Measurements from ENCODE around the gene RNF152. TPM values are rescaled to one million over a fixed set of nuclear protein-coding genes. Genes with fewer than 3 reads are reported as not detected.
"Not testable (repeated sequence)": the region's sequence is repeated elsewhere in the genome, so short reads cannot be mapped to it uniquely, and the experiment has no call there.

The RNF152 gene
- total RNA-seq, 4 donors from 2014 or later, result 19.4 to 28.7 (median 21.8) TPM

- TF ChIP-seq POLR2A (IDR thresholded peaks at IDR 0.05) (no peak), CTCF (IDR thresholded peaks at IDR 0.05) (no peak)
- intact Hi-C loops (cut with DNase I), result no loop called here
- WGBS, 2 donors, result 72 to 81% methylated on average over 2 of the region's 2 CpGs
Observed at GRCh38 chr18:61803393-61803792, 89.4 kb downstream of the RNF152 start.

GRCh38 chr18:61797696-61798590 is 94.9 kb downstream of the RNF152 start:
- 76 to 78% methylated on average over 6 of the region's 6 CpGs for WGBS, 2 donors
- intact Hi-C loops (cut with DNase I), result no loop called here
- Histone ChIP-seq H3K36me3 (no peaks in the 10 kb centered on the region), H3K4me3 (replicated peaks in 1 of 3) (no peak overlapping the region), H3K9me3 (no peaks in the 10 kb centered on the region), H3K27ac (no peak overlapping the region), H3K27me3 (no peaks in the 10 kb centered on the region), H3K4me1 (no peaks in the 10 kb centered on the region)
- no peak for DNase-seq
- TF ChIP-seq CTCF (IDR thresholded peaks at IDR 0.05) (no peak), POLR2A (IDR thresholded peaks at IDR 0.05) (no peak)

More at GRCh38 chr18:61803393-61803792, 89.4 kb downstream of the RNF152 start:
- DNase-seq, result no peak
- Histone ChIP-seq H3K36me3 (no peaks in the 10 kb centered on the region), H3K9me3 (no peaks in the 10 kb centered on the region), H3K27me3 (no peaks in the 10 kb centered on the region), H3K4me1 (peaks cover 5 to 9% of the 10 kb centered on the region in 2 donors), H3K4me3 (replicated peaks in 1 of 3) (no peak overlapping the region), H3K27ac (no peak overlapping the region)

GRCh38 chr18:61791031-61791430 is 101.8 kb downstream of the RNF152 start:
- no peaks in the 10 kb centered on the region for H3K36me3 ChIP-seq
- no peak overlapping the region for H3K4me3 ChIP-seq (replicated peaks in 1 of 3)
- H3K27ac ChIP-seq, result no peak overlapping the region
- intact Hi-C loops (cut with DNase I), result no loop called here
- no peaks in the 10 kb centered on the region for H3K27me3 ChIP-seq
- TF ChIP-seq CTCF (IDR thresholded peaks at IDR 0.05), result no peak
- TF ChIP-seq POLR2A (IDR thresholded peaks at IDR 0.05), result no peak
- no peak for DNase-seq
- H3K4me1 ChIP-seq, result no peaks in the 10 kb centered on the region
- H3K9me3 ChIP-seq, result no peaks in the 10 kb centered on the region
- 75 to 78% methylated on average over 3 of the region's 3 CpGs for WGBS, 2 donors

GRCh38 chr18:61787011-61787670 is 105.7 kb downstream of the RNF152 start:
- DNase-seq; H3K36me3 ChIP-seq; H3K9me3 ChIP-seq; H3K4me3 ChIP-seq (replicated peaks in 1 of 3); H3K27me3 ChIP-seq; H3K4me1 ChIP-seq; H3K27ac ChIP-seq; intact Hi-C loops (cut with DNase I): not testable (repeated sequence)
- WGBS, 2 donors, result 82 to 86% methylated on average over 1 of the region's 1 CpG

GRCh38 chr18:61785588-61785987 is 107.2 kb downstream of the RNF152 start:
- no peak for DNase-seq
- H3K4me3 ChIP-seq (replicated peaks in 1 of 3), result no peak overlapping the region
- 66 to 72% methylated on average over 3 of the region's 3 CpGs for WGBS, 2 donors
- H3K27ac ChIP-seq, result no peak overlapping the region
- TF ChIP-seq POLR2A (IDR thresholded peaks at IDR 0.05) (no peak), CTCF (IDR thresholded peaks at IDR 0.05) (no peak)
- H3K36me3 ChIP-seq, result no peaks in the 10 kb centered on the region
- no peaks in the 10 kb centered on the region for H3K9me3 ChIP-seq
- H3K4me1 ChIP-seq, result no peaks in the 10 kb centered on the region
- intact Hi-C loops (cut with DNase I), result no loop called here
- H3K27me3 ChIP-seq, result no peaks in the 10 kb centered on the region

Measured in thyroid gland (tissue), 4 donors.